ENCODE data around the gene GPC3.

DNA sequence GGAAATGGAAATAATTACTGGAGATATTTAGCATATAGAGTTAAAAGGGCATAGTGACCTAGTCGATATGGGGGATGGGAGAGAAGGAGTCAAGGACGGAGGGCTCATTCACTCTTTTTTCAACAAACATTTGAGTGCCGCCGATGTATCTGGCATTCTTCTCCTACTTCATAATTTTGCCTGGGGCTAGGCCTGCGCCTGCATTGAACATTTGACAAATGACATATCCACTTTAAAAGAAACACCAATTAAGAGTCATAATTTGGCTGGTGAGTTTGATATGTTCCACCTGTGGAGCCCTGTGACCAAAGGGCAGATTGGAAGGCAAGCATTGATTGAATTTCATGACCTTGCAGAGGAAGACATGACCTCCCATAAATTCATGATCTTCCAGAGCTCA, 2.6 kb upstream of the GPC3 start:
- TF ChIP-seq POLR2AphosphoS5 (IDR thresholded peaks at IDR 0.05), result no peak
- TF ChIP-seq POLR2A (IDR thresholded peaks at IDR 0.05), result no peak
